CD4-positive, alpha-beta memory T cell (primary cell): ENCODE data around the gene ZNF548. TPM values are rescaled to one million over a fixed set of nuclear protein-coding genes. Genes with fewer than 3 reads are reported as not detected.

ENCODE experiments used
- CTCF ChIA-PET: fragments of 350-600 bp; sonication (Branson Sonifier 250); formaldehyde crosslinking; loops from one replicate; lab custom pipeline; 2021; ENCODE audit warnings: inconsistent platforms; ENCODE audit not compliant: partially characterized antibody; lab: Charles Lee
- POLR2A ChIA-PET: fragments of 350-600 bp; sonication (Branson Sonifier 250); formaldehyde crosslinking; loops from one replicate; lab custom pipeline; 2021; ENCODE audit not compliant: partially characterized antibody; lab: Charles Lee
- DNase-seq, 5 donors: peaks; one replicate each; pipeline versions ENCODE4 v3.0.0 to v3.0.0-alpha.2; 2020 to 2022; ENCODE audit warnings: mixed read lengths in 1 of 5
- H3K27ac ChIP-seq: one replicate; pipeline ENCODE4 v1.7.0; 2013; ENCODE audit warnings: low read depth, low read length
- H3K27me3 ChIP-seq: 2 replicates; pipeline ENCODE4 v1.7.0; 2013; ENCODE audit warnings: mild to moderate bottlenecking, low read length, moderate library complexity; ENCODE audit not compliant: insufficient read depth
- H3K36me3 ChIP-seq: 2 replicates; pipeline ENCODE4 v1.7.0; 2013; ENCODE audit warnings: mild to moderate bottlenecking, low read length, moderate library complexity; ENCODE audit not compliant: insufficient read depth
- H3K4me1 ChIP-seq: 2 replicates; pipeline ENCODE4 v1.7.0; 2013; ENCODE audit warnings: mild to moderate bottlenecking, low read length, moderate library complexity; ENCODE audit not compliant: insufficient read depth
- H3K4me3 ChIP-seq, 2 donors: one replicate each; pipeline ENCODE4 v1.7.0; 2013; ENCODE audit warnings: low read length in 2 of 2, mild to moderate bottlenecking in 1 of 2
- H3K9me3 ChIP-seq, 2 donors: one replicate each; pipeline ENCODE4 v1.7.0; 2013; ENCODE audit warnings: low read length in 2 of 2, control low read depth in 1 of 2; ENCODE audit not compliant: control insufficient read depth in 1 of 2
- H3K27ac Mint-ChIP-seq, 7 donors: one replicate each; pipeline ENCODE4 v1.8.0; 2020 to 2021; ENCODE audit warnings: mixed read lengths in 7 of 7, mild to moderate bottlenecking in 6 of 7, inconsistent platforms in 3 of 7, moderate library complexity in 3 of 7
- H3K27me3 Mint-ChIP-seq, 2 donors: one replicate each; pipeline ENCODE4 v1.8.0; 2020 to 2021; ENCODE audit warnings: mixed read lengths in 2 of 2
- H3K36me3 Mint-ChIP-seq, 2 donors: one replicate each; pipeline ENCODE4 v1.8.0; 2020 to 2021; ENCODE audit warnings: mixed read lengths in 2 of 2, inconsistent platforms in 1 of 2, mild to moderate bottlenecking in 1 of 2
- H3K4me1 Mint-ChIP-seq, 4 donors: one replicate each; pipeline ENCODE4 v1.8.0; 2020 to 2021; ENCODE audit warnings: mixed read lengths in 4 of 4, mild to moderate bottlenecking in 1 of 4
- H3K4me3 Mint-ChIP-seq, 8 donors: one replicate each; pipeline ENCODE4 v1.8.0; 2020 to 2021; ENCODE audit warnings: mixed read lengths in 8 of 8, mild to moderate bottlenecking in 7 of 8, moderate library complexity in 6 of 8, inconsistent platforms in 3 of 8
- H3K9me3 Mint-ChIP-seq, 8 donors: one replicate each; pipeline ENCODE4 v1.8.0; 2020 to 2021; ENCODE audit warnings: mixed read lengths in 8 of 8, mild to moderate bottlenecking in 5 of 8, inconsistent platforms in 3 of 8, moderate library complexity in 1 of 8
- intact Hi-C: fragments of 100-400 bp; cut with micrococcal nuclease; formaldehyde crosslinking; loops from one replicate; pipeline ENCODE4 v1.15.1; 2023
- polyA plus RNA-seq, 2 donors: library from polyadenylated mRNA; unstranded; fragments of 300-500 nt; fragmentation: Illumina TruSeq; gene quantifications; one replicate each; pipeline ENCODE4 v1.2.3, GENCODE V29; 2021
- total RNA-seq, 2 experiments: library from RNA; stranded (reverse); gene quantifications; one replicate each; pipeline ENCODE4 v1.2.3, GENCODE V29; 2021

Gene ZNF548
- 100 to 1,000 TPM in 1 of 2 experiments, 10 to 100 TPM in 1; 85.4 to 103 TPM for total RNA-seq
- 10 to 100 TPM; 14.1 to 14.8 TPM for polyA plus RNA-seq

DNA sequence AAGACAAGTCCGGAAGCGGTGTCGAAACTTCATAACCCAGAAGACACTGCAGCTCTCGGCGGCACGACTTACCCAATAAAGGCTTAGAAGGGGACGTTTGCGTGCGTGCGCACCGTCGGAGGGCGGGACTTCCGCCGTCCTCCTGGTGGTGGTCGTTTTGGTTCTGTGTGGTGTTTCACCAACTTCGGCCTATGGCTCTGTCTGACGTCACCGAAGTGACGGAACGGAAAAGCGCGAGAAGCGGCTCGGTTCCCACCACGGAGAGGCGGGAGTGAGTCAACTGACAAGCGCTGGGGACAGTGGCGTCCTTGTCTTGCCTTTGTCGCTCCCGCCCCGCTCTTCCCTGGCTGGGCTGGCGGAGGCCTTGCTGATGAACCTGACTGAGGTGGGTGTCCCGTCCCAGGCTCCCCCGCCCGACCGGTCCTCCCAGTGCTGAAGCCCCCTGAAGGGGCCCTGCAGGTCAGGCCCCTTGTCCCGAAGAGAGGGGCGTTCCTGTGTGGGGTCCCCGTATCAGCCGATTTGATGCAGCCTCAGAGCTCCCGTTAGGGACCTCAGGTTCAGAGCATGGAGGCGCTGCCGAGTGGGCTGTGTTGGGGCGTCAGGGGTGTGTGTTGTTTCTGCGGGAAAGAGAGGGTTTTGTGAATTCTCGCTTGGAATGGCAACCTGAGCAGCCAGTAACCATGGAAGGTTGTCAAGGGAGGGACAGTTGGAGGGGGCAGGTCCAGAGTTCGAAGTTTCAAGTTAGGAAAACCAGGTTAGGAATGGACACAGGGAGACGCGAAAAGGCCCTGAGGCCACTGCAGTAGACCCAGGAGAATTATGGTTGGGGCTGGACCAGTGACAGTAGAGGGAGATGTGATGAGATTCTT is at the start of gene ZNF548:
Gene ZNF548, plus strand, starts transcription at position 125 of the 869 bp plus-strand sequence. Its CDS starts 246 bp downstream, at position 371.
- ChIA-PET POLR2A (interaction anchor here (0.7 to 1.9 kb wide), 20 partner anchors 14 to 1050 kb away, joined by 3 to 15 read pairs (median 4); partner anchors contain the start of genes TRAPPC2B, ZNF132, ZNF211 and ZNF264), CTCF (interaction anchor here (1.0 to 1.4 kb wide), 3 partner anchors 14 to 26 kb away, joined by 3 to 8 read pairs (median 4); partner anchors contain the start of genes TRAPPC2B and ZNF547)
- peak within 1 kb of the TSS; percentile 98 to 100 (median 99) for H3K27ac Mint-ChIP-seq
- Histone ChIP-seq H3K27ac (peak within 1 kb of the TSS; percentile 95), H3K4me1 (peaks cover 22% of the 10 kb centered on the region), H3K4me3 (peak within 1 kb of the TSS; percentile 52 to 62), H3K36me3 (peaks cover 9% of the 10 kb centered on the region), H3K27me3 (no peaks in the 10 kb centered on the region), H3K9me3 (no peaks in the 10 kb centered on the region)
- H3K27me3 Mint-ChIP-seq, result peaks cover 0 to 3% of the 10 kb centered on the region in 2 donors
- intact Hi-C loops, result loop anchor here (1.0 kb wide), 8 partner anchors 21 to 915 kb away; partner anchors contain the start of genes ERVK3-1, TRAPPC2B, ZNF17 and ZNF264
- peaks cover 22 to 41% (median 31%) of the 10 kb centered on the region in 4 donors for H3K4me1 Mint-ChIP-seq
- H3K9me3 Mint-ChIP-seq, result peaks cover 2 to 40% (median 11%) of the 10 kb centered on the region in 8 donors
- H3K36me3 Mint-ChIP-seq, result peaks cover 39 to 53% of the 10 kb centered on the region in 2 donors
- H3K4me3 Mint-ChIP-seq, result peak within 1 kb of the TSS; percentile 97 to 99 (median 98)
- DNase-seq, result peak; percentile 93 to 100 (median 95)

DNA sequence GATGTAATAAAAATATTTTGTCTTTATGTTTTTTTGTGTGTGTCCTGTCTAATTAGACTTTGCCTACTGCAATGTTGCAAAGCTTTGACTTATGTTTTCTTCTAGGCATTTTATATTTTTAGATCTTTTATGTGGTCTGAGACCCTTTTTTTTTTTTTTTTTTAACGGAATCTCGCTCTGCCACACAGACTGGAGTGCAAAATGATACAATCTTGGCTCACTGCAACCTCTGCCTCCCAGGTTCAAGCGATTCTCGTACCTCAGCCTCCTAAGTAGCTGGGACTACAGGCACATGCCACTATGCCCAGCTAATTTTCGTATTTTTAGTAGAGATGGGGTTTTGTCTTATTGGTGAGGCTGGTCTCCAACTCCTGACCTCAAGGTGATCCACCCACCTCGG is 47.1 kb upstream of the ZNF548 start:
- CTCF ChIA-PET, result interaction anchor here (0.9 kb wide), 1 partner anchor 40 kb away, joined by 3 read pairs; no protein-coding TSS in a partner anchor
- DNase-seq, result no peak
- POLR2A ChIA-PET, result no interaction called here
- Mint-ChIP-seq H3K36me3 (peaks cover 7 to 10% of the 10 kb centered on the region in 2 donors), H3K4me1 (no peaks in the 10 kb centered on the region), H3K27ac (no peak overlapping the region), H3K27me3 (peaks cover 2 to 5% of the 10 kb centered on the region in 2 donors), H3K4me3 (no peak overlapping the region), H3K9me3 (peaks cover 2 to 53% (median 20%) of the 10 kb centered on the region in 8 donors)
- intact Hi-C loops, result no loop called here
- no peak overlapping the region for H3K27ac ChIP-seq
- no peaks in the 10 kb centered on the region for H3K36me3 ChIP-seq
- H3K9me3 ChIP-seq, result no peaks in the 10 kb centered on the region
- no peak overlapping the region for H3K4me3 ChIP-seq
- H3K4me1 ChIP-seq, result no peaks in the 10 kb centered on the region
- no peaks in the 10 kb centered on the region for H3K27me3 ChIP-seq

DNA sequence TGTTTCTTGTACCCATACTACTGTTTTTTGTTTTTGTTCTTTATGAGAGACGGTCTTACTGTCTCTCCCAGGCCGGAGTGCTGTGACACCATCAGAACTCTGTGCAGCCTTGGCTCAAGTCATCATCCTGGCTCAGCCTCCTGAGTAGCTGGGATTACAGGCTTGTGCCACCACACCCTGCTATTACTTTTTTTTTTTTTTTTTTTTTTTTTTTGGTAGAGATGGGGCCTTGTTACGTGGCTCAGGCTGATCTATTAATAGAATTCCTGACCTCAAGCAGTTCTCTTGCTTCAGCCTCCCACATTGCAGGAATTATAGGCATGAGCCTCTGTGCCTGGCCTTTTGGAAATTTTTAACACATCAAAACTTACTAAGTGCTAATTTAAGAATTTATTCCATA is 41.5 kb upstream of the ZNF548 start:
- Histone ChIP-seq H3K4me1 (peaks cover 20% of the 10 kb centered on the region), H3K36me3 (no peaks in the 10 kb centered on the region), H3K9me3 (no peaks in the 10 kb centered on the region), H3K4me3 (no peak overlapping the region), H3K27me3 (no peaks in the 10 kb centered on the region), H3K27ac (no peak overlapping the region)
- POLR2A ChIA-PET, result interaction anchor here (1.0 kb wide), 1 partner anchor 231 kb away, joined by 3 read pairs; the partner anchor contains the start of gene ZNF416
- no peak overlapping the region for H3K27ac Mint-ChIP-seq
- CTCF ChIA-PET, result no interaction called here
- H3K4me1 Mint-ChIP-seq, result peaks cover 25 to 29% (median 27%) of the 10 kb centered on the region in 4 donors
- H3K27me3 Mint-ChIP-seq, result peaks cover 2 to 5% of the 10 kb centered on the region in 2 donors
- no peak overlapping the region for H3K4me3 Mint-ChIP-seq
- peaks cover 17 to 28% of the 10 kb centered on the region in 2 donors for H3K36me3 Mint-ChIP-seq
- H3K9me3 Mint-ChIP-seq, result peaks cover 3 to 52% (median 28%) of the 10 kb centered on the region in 8 donors
- no peak for DNase-seq
- intact Hi-C loops, result no loop called here

DNA sequence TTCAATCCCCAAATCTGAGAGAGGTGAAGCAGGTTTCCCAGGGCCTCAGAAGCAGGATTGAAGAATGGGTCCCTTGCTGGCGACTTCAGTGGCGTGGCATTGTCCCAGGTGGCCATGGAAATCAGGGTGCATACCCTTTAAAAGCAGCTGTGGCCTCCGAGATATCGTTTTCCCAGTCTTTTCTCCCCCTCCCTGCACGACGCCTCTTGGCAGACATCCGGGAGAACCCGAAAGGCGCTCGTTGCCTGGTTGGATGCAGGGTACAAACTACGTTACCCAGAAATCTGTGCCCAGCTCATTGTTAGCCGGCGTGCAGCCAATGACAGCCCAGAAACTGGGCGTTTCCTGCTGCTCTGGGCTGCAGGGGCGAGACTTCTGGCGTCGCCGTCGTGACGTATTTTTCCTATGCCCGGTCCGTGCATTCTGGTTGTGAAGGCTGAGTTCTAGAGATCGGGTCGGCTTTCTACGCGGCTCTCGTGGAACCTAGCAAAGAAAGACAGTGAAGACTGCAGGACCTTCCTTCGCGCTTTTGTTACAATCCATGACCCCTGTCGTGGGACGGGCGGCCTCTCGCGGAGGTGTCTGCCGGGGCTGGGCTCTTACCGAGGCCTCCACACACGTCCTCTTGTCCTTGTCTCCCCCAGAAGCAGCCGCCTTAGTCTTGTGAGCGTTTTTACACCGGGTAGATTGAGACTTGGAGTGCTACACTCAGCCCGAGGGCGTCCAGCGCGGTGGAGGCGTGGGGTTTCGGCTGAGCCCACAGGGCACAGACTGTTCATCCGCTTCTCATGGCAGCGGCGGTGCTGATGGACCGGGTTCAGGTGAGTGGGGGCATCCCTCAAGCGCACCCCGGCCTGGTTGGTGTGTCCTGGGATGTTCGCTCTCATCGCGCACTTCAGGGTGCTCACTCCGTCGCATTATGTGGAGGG is 38.5 kb upstream of the ZNF548 start, which contains the start of gene ZNF304:
Gene ZNF304, plus strand, starts transcription at position 395 of the 929 bp plus-strand sequence. Its CDS starts 394 bp downstream, at position 789.
- H3K27ac ChIP-seq, result peak within 1 kb of the TSS; percentile 73
- H3K36me3 ChIP-seq, result peaks cover 27% of the 10 kb centered on the region
- peaks cover 47 to 57% of the 10 kb centered on the region in 2 donors for H3K36me3 Mint-ChIP-seq
- peak within 1 kb of the TSS; percentile 94 to 99 (median 96) for H3K4me3 Mint-ChIP-seq
- peaks cover 2% of the 10 kb centered on the region in 2 donors for H3K27me3 Mint-ChIP-seq
- ChIA-PET CTCF (no interaction called here), POLR2A (interaction anchor here (0.7 to 1.7 kb wide), 6 partner anchors 12 to 538 kb away, joined by 3 to 12 read pairs (median 4); partner anchors contain the start of genes TRAPPC2B, ZNF543, ZNF547 and ZNF548)
- H3K9me3 ChIP-seq, result peaks cover 0 to 8% of the 10 kb centered on the region in 2 donors
- H3K4me1 ChIP-seq, result peaks cover 20% of the 10 kb centered on the region
- H3K4me3 ChIP-seq, result peak within 1 kb of the TSS; percentile 43 to 93
- H3K4me1 Mint-ChIP-seq, result peaks cover 28 to 39% (median 31%) of the 10 kb centered on the region in 4 donors
- H3K27ac Mint-ChIP-seq, result peak within 1 kb of the TSS; percentile 83 to 97 (median 96)
- H3K9me3 Mint-ChIP-seq, result peaks cover 3 to 72% (median 51%) of the 10 kb centered on the region in 8 donors
- peak; percentile 78 to 85 (median 84) for DNase-seq
- H3K27me3 ChIP-seq, result no peaks in the 10 kb centered on the region
- intact Hi-C loops, result loop anchor here (1.0 to 2.0 kb wide), 2 partner anchors 12 to 110 kb away; partner anchors contain the start of genes TRAPPC2B, ZNF547 and ZNF805

DNA sequence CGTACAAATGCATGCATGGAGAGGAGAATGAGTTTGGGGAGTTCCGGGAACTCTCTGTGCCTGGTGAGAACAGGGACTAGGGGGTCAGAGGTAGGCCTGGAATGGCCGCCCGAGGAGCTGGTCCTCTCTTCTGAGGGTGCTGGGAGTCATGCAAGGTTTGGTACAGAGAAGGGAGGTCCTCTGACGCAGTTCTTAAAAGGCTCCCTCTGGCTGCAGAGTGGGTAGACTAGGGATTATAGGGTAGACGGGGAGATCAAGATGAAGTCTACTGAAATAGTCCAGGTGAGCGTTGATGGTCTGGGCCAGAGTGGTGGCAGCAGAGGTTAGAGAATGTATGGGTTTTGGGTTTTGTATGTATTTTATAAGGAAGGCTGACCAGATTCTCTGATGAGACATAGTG is 37.8 kb upstream of the ZNF548 start:
- H3K27ac ChIP-seq, result peak overlapping the region; percentile 73
- H3K36me3 Mint-ChIP-seq, result peaks cover 54 to 64% of the 10 kb centered on the region in 2 donors

DNA sequence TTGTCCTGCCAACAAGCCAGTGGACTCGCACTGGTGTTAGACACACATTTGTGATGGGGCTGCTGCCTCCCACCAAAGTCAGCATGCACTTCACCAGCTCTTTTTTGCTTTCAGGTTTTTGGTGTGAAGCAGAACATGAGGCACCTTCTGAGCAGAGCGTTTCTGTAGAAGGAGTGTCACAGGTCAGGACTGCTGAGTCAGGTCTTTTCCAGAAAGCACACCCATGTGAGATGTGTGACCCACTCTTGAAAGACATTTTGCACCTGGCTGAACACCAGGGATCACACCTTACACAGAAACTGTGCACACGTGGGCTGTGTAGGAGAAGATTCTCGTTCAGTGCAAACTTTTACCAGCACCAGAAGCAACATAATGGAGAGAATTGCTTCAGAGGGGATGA is 33.7 kb upstream of the ZNF548 start:
- Histone ChIP-seq H3K4me3 (no peak overlapping the region), H3K9me3 (peaks cover 0 to 38% of the 10 kb centered on the region in 2 donors), H3K27me3 (no peaks in the 10 kb centered on the region), H3K36me3 (peaks cover 37% of the 10 kb centered on the region), H3K27ac (no peak overlapping the region), H3K4me1 (peaks cover 15% of the 10 kb centered on the region)
- Mint-ChIP-seq H3K36me3 (peaks cover 78 to 81% of the 10 kb centered on the region in 2 donors), H3K9me3 (peaks cover 3 to 92% (median 79%) of the 10 kb centered on the region in 8 donors), H3K27ac (peak overlapping the region in 1 of 7 donors; percentile 50), H3K4me3 (peak overlapping the region in 1 of 8 donors; percentile 49), H3K27me3 (no peaks in the 10 kb centered on the region), H3K4me1 (peaks cover 24 to 32% (median 26%) of the 10 kb centered on the region in 4 donors)
- CTCF ChIA-PET, result no interaction called here
- no peak for DNase-seq
- intact Hi-C loops, result no loop called here
- POLR2A ChIA-PET, result no interaction called here

More for the DNA sequence above, 37.8 kb upstream of the ZNF548 start:
- POLR2A ChIA-PET, result no interaction called here
- peak overlapping the region; percentile 94 to 99 (median 96) for H3K4me3 Mint-ChIP-seq
- peak overlapping the region; percentile 50 to 97 (median 94) for H3K27ac Mint-ChIP-seq
- CTCF ChIA-PET, result no interaction called here
- peaks cover 1% of the 10 kb centered on the region in 2 donors for H3K27me3 Mint-ChIP-seq
- Histone ChIP-seq H3K4me3 (peak overlapping the region; percentile 43 to 93), H3K27me3 (no peaks in the 10 kb centered on the region), H3K36me3 (peaks cover 35% of the 10 kb centered on the region), H3K9me3 (peaks cover 0 to 15% of the 10 kb centered on the region in 2 donors), H3K4me1 (peaks cover 20% of the 10 kb centered on the region)
- peaks cover 3 to 73% (median 58%) of the 10 kb centered on the region in 8 donors for H3K9me3 Mint-ChIP-seq
- no peak for DNase-seq
- intact Hi-C loops, result loop anchor here (1.0 to 2.0 kb wide), 2 partner anchors 11 to 111 kb away; partner anchors contain the start of genes TRAPPC2B, ZNF547 and ZNF805
- H3K4me1 Mint-ChIP-seq, result peaks cover 28 to 39% (median 31%) of the 10 kb centered on the region in 4 donors
